ENCODE measurements around the gene TNFRSF11A.
A peak's percentile ranks its signal among the peaks of the same experiment; 100 is the strongest.

Gene TNFRSF11A

GRCh38 chr18:62386601-62387000, 61.5 kb downstream of the TNFRSF11A start:
- H3K27ac ChIP-seq (ENCODE audit: low read depth, low read length), result no peak overlapping the region
- no peak overlapping the region for H3K18ac ChIP-seq (ENCODE audit: low read length)
- H4K91ac ChIP-seq (ENCODE audit: low read depth, low read length), result no peak overlapping the region
- H3K23ac ChIP-seq (ENCODE audit: low read length), result no peak overlapping the region
- H3K14ac ChIP-seq (ENCODE audit: low read length), result no peak overlapping the region
- H3K79me2 ChIP-seq (ENCODE audit: control insufficient read depth, insufficient read depth, low read length, poor library complexity), result no peaks in the 10 kb centered on the region
- no peak overlapping the region for H4K12ac ChIP-seq (ENCODE audit: low read depth, low read length)
- H2AK5ac ChIP-seq (ENCODE audit: low read length), result no peak overlapping the region
- H3K4ac ChIP-seq (ENCODE audit: low read depth, low read length), result no peak overlapping the region
- no peak overlapping the region for H2BK120ac ChIP-seq (ENCODE audit: insufficient read depth, low read length, poor library complexity)
- no peak overlapping the region for H2BK12ac ChIP-seq (ENCODE audit: low read length)
- no peak overlapping the region for H3K9ac ChIP-seq (ENCODE audit: low read length)
- no peak for DNase-seq
- H4K8ac ChIP-seq (ENCODE audit: low read depth, low read length), result no peak overlapping the region
- H3K79me1 ChIP-seq (ENCODE audit: low read length), result peaks cover 4% of the 10 kb centered on the region
- no peak overlapping the region for H3K4me3 ChIP-seq (ENCODE audit: low read depth, low read length)
- WGBS (ENCODE audit: extremely low coverage, insufficient coverage, insufficient read length), result no CpG with 5 or more reads among the region's 4 CpGs
- no peak overlapping the region for H2BK5ac ChIP-seq (ENCODE audit: low read depth, low read length, poor library complexity)
- H3K4me2 ChIP-seq (ENCODE audit: low read length), result no peak overlapping the region
- H3K27me3 ChIP-seq (ENCODE audit: insufficient read depth, low read length), result no peaks in the 10 kb centered on the region
- H2AFZ ChIP-seq (ENCODE audit: insufficient read depth, low read length, poor library complexity), result no peak overlapping the region
- peaks cover 9 to 14% of the 10 kb centered on the region in 2 experiments for H3K4me1 ChIP-seq (ENCODE audit: control insufficient read depth in 1 of 2, insufficient read depth in 2 of 2, low read length in 2 of 2)
- H3K9me3 ChIP-seq (ENCODE audit: insufficient read depth, low read depth, low read length), result no peaks in the 10 kb centered on the region
- H3K36me3 ChIP-seq (ENCODE audit: control insufficient read depth in 1 of 2, insufficient read depth in 2 of 2, low read length in 2 of 2), result no peaks in the 10 kb centered on the region

- H2BK120ac ChIP-seq (ENCODE audit: insufficient read depth, low read length, poor library complexity), result no peak overlapping the region
- no peaks in the 10 kb centered on the region for H3K9me3 ChIP-seq (ENCODE audit: insufficient read depth, low read depth, low read length)
- WGBS (ENCODE audit: extremely low coverage, insufficient coverage, insufficient read length), result no CpG with 5 or more reads among the region's 2 CpGs
Measured at GRCh38 chr18:62387257-62387656, 62.1 kb downstream of the TNFRSF11A start.

GRCh38 chr18:62388855-62389760, 64.0 kb downstream of the TNFRSF11A start:
- H3K79me2 ChIP-seq (ENCODE audit: control insufficient read depth, insufficient read depth, low read length, poor library complexity), result no peaks in the 10 kb centered on the region
- H3K4ac ChIP-seq (ENCODE audit: low read depth, low read length), result no peak overlapping the region
- H3K4me3 ChIP-seq (ENCODE audit: low read depth, low read length), result no peak overlapping the region
- no peak overlapping the region for H2AK5ac ChIP-seq (ENCODE audit: low read length)
- H2BK120ac ChIP-seq (ENCODE audit: insufficient read depth, low read length, poor library complexity), result no peak overlapping the region
- no peak overlapping the region for H2BK12ac ChIP-seq (ENCODE audit: low read length)
- no peaks in the 10 kb centered on the region for H3K27me3 ChIP-seq (ENCODE audit: insufficient read depth, low read length)
- H3K79me1 ChIP-seq (ENCODE audit: low read length), result peaks cover 4% of the 10 kb centered on the region
- H3K14ac ChIP-seq (ENCODE audit: low read length), result peak overlapping the region; percentile 53
- no peak overlapping the region for H4K12ac ChIP-seq (ENCODE audit: low read depth, low read length)
- H3K27ac ChIP-seq (ENCODE audit: low read depth, low read length), result no peak overlapping the region
- no CpG with 5 or more reads among the region's 16 CpGs for WGBS (ENCODE audit: extremely low coverage, insufficient coverage, insufficient read length)
- H2BK5ac ChIP-seq (ENCODE audit: low read depth, low read length, poor library complexity), result no peak overlapping the region
- no peak overlapping the region for H3K4me2 ChIP-seq (ENCODE audit: low read length)
- no peaks in the 10 kb centered on the region for H3K36me3 ChIP-seq (ENCODE audit: control insufficient read depth in 1 of 2, insufficient read depth in 2 of 2, low read length in 2 of 2)
- no peak overlapping the region for H4K91ac ChIP-seq (ENCODE audit: low read depth, low read length)
- H4K8ac ChIP-seq (ENCODE audit: low read depth, low read length), result peak overlapping the region; percentile 14
- no peak overlapping the region for H2AFZ ChIP-seq (ENCODE audit: insufficient read depth, low read length, poor library complexity)
- peaks cover 9 to 14% of the 10 kb centered on the region in 2 experiments for H3K4me1 ChIP-seq (ENCODE audit: control insufficient read depth in 1 of 2, insufficient read depth in 2 of 2, low read length in 2 of 2)
- H3K9ac ChIP-seq (ENCODE audit: low read length), result no peak overlapping the region
- no peaks in the 10 kb centered on the region for H3K9me3 ChIP-seq (ENCODE audit: insufficient read depth, low read depth, low read length)
- no peak overlapping the region for H3K23ac ChIP-seq (ENCODE audit: low read length)
- no peak overlapping the region for H3K18ac ChIP-seq (ENCODE audit: low read length)
- DNase-seq, result peak; percentile 84 to 94

More at GRCh38 chr18:62387257-62387656, 62.1 kb downstream of the TNFRSF11A start:
- no peak overlapping the region for H2AK5ac ChIP-seq (ENCODE audit: low read length)
- no peak overlapping the region for H3K27ac ChIP-seq (ENCODE audit: low read depth, low read length)
- no peak overlapping the region for H4K91ac ChIP-seq (ENCODE audit: low read depth, low read length)
- H3K4me2 ChIP-seq (ENCODE audit: low read length), result no peak overlapping the region
- no peak overlapping the region for H3K18ac ChIP-seq (ENCODE audit: low read length)
- peaks cover 9 to 14% of the 10 kb centered on the region in 2 experiments for H3K4me1 ChIP-seq (ENCODE audit: control insufficient read depth in 1 of 2, insufficient read depth in 2 of 2, low read length in 2 of 2)
- no peak overlapping the region for H2AFZ ChIP-seq (ENCODE audit: insufficient read depth, low read length, poor library complexity)
- H3K23ac ChIP-seq (ENCODE audit: low read length), result no peak overlapping the region
- no peak overlapping the region for H3K9ac ChIP-seq (ENCODE audit: low read length)
- peaks cover 4% of the 10 kb centered on the region for H3K79me1 ChIP-seq (ENCODE audit: low read length)
- no peak for DNase-seq
- no peaks in the 10 kb centered on the region for H3K36me3 ChIP-seq (ENCODE audit: control insufficient read depth in 1 of 2, insufficient read depth in 2 of 2, low read length in 2 of 2)
- no peak overlapping the region for H3K14ac ChIP-seq (ENCODE audit: low read length)
- no peak overlapping the region for H2BK12ac ChIP-seq (ENCODE audit: low read length)
- no peaks in the 10 kb centered on the region for H3K27me3 ChIP-seq (ENCODE audit: insufficient read depth, low read length)
- no peak overlapping the region for H3K4ac ChIP-seq (ENCODE audit: low read depth, low read length)
- H3K4me3 ChIP-seq (ENCODE audit: low read depth, low read length), result no peak overlapping the region
- H4K8ac ChIP-seq (ENCODE audit: low read depth, low read length), result no peak overlapping the region
- no peaks in the 10 kb centered on the region for H3K79me2 ChIP-seq (ENCODE audit: control insufficient read depth, insufficient read depth, low read length, poor library complexity)
- no peak overlapping the region for H4K12ac ChIP-seq (ENCODE audit: low read depth, low read length)
- H2BK5ac ChIP-seq (ENCODE audit: low read depth, low read length, poor library complexity), result no peak overlapping the region

- no peaks in the 10 kb centered on the region for H3K9me3 ChIP-seq (ENCODE audit: insufficient read depth, low read depth, low read length)
- H2AK5ac ChIP-seq (ENCODE audit: low read length), result no peak overlapping the region
- H3K79me1 ChIP-seq (ENCODE audit: low read length), result peaks cover 4% of the 10 kb centered on the region
- H2AFZ ChIP-seq (ENCODE audit: insufficient read depth, low read length, poor library complexity), result no peak overlapping the region
- WGBS (ENCODE audit: extremely low coverage, insufficient coverage, insufficient read length), result no CpG with 5 or more reads among the region's 11 CpGs
- peaks cover 7 to 11% of the 10 kb centered on the region in 2 experiments for H3K4me1 ChIP-seq (ENCODE audit: control insufficient read depth in 1 of 2, insufficient read depth in 2 of 2, low read length in 2 of 2)
- no peaks in the 10 kb centered on the region for H3K27me3 ChIP-seq (ENCODE audit: insufficient read depth, low read length)
- no peak overlapping the region for H3K14ac ChIP-seq (ENCODE audit: low read length)
- no peak overlapping the region for H3K23ac ChIP-seq (ENCODE audit: low read length)
- no peak overlapping the region for H3K4ac ChIP-seq (ENCODE audit: low read depth, low read length)
- no peak overlapping the region for H4K91ac ChIP-seq (ENCODE audit: low read depth, low read length)
- DNase-seq, result peak; percentile 95 to 97
- no peak overlapping the region for H3K27ac ChIP-seq (ENCODE audit: low read depth, low read length)
- no peak overlapping the region for H4K12ac ChIP-seq (ENCODE audit: low read depth, low read length)
- no peak overlapping the region for H3K9ac ChIP-seq (ENCODE audit: low read length)
- H2BK12ac ChIP-seq (ENCODE audit: low read length), result no peak overlapping the region
- no peak overlapping the region for H3K4me3 ChIP-seq (ENCODE audit: low read depth, low read length)
- no peak overlapping the region for H3K4me2 ChIP-seq (ENCODE audit: low read length)
- H3K79me2 ChIP-seq (ENCODE audit: control insufficient read depth, insufficient read depth, low read length, poor library complexity), result no peaks in the 10 kb centered on the region
- H3K36me3 ChIP-seq (ENCODE audit: control insufficient read depth in 1 of 2, insufficient read depth in 2 of 2, low read length in 2 of 2), result no peaks in the 10 kb centered on the region
- H3K18ac ChIP-seq (ENCODE audit: low read length), result no peak overlapping the region
- H2BK5ac ChIP-seq (ENCODE audit: low read depth, low read length, poor library complexity), result no peak overlapping the region
- no peak overlapping the region for H2BK120ac ChIP-seq (ENCODE audit: insufficient read depth, low read length, poor library complexity)
- no peak overlapping the region for H4K8ac ChIP-seq (ENCODE audit: low read depth, low read length)
Measured at GRCh38 chr18:62389761-62390481, 64.8 kb downstream of the TNFRSF11A start.

Measured in trophoblast cell (in vitro differentiated cells and primary cell).